Suprapubic skin (tissue), 4 donors: Measurements from ENCODE around the gene RALB.

ENCODE experiments used
- CTCF ChIP-seq, 2 donors: fragments of 200-600 bp in 1 of 2; fragments of 450-650 bp in 1 of 2; sonication (generic) in 1 of 2; IDR thresholded peaks; one replicate each; pipeline ENCODE4 v1.5.1; 2016 to 2019; ENCODE audit warnings: antibody characterized with exemption in 2 of 2, mild to moderate bottlenecking in 1 of 2, moderate library complexity in 1 of 2
- POLR2A ChIP-seq, 2 donors: fragments of 450-650 bp; IDR thresholded peaks; one replicate each; pipeline ENCODE4 v1.6.1; 2017; ENCODE audit warnings: antibody characterized with exemption in 2 of 2, mild to moderate bottlenecking in 2 of 2, moderate library complexity in 2 of 2
- POLR2AphosphoS5 ChIP-seq, 3 donors: sonication (generic); formaldehyde crosslinking; IDR thresholded peaks; one replicate each; pipeline ENCODE4 v1.6.1; 2017; ENCODE audit warnings: antibody characterized with exemption in 3 of 3

DNA sequence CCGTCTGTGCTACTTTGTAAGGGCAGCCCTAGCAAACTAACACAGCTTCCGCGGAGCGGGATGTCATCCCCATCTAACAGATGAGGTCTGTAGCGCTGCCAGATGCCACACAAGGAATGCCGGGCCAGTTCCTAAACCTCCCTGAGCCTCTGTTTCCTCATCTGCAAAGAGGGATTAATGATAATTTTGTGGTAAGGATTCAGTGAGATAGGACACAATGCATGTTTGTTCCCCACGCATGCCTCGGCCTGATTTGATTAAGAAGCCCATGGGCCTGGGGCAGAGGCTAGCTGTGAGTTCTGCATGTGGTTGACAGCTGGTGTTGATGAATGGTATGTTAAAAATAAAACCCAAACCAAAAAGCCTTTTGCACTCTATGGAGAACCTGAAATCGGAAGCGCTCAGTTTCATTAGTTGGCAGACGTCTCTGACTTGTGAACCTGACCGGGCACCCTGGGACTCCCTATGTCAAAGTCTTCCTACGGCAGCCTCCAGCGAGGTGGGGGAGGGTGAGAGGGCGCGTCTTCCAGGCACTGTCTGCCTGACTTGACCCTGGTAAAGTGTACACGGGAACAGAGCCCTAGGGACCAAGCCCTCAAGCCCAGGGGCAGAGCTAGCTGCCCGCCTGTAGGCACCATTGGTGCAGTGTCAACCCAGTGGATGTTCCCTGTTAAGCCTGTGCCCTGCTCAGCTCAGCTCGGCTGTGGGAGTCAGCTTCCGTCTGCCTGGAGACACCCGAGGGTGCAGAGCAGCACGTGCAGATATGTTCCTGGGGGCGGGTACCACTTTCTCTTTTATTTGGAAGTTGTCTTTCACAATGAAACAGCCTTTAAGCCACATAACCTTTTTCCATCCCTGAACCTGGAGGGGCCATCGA is 78.5 kb downstream of the RALB start:
- TF ChIP-seq CTCF (IDR thresholded peaks at IDR 0.05) (no peak), POLR2A (IDR thresholded peaks at IDR 0.05) (no peak), POLR2AphosphoS5 (IDR thresholded peaks at IDR 0.05) (no peak)
